ENCODE data around the gene NCR2. TPM values are rescaled to one million over a fixed set of nuclear protein-coding genes. Genes with fewer than 3 reads are reported as not detected.

NCR2 gene
- total RNA-seq, 4 donors from 2014 or later = 0.26 TPM; not detected in 3

DNA sequence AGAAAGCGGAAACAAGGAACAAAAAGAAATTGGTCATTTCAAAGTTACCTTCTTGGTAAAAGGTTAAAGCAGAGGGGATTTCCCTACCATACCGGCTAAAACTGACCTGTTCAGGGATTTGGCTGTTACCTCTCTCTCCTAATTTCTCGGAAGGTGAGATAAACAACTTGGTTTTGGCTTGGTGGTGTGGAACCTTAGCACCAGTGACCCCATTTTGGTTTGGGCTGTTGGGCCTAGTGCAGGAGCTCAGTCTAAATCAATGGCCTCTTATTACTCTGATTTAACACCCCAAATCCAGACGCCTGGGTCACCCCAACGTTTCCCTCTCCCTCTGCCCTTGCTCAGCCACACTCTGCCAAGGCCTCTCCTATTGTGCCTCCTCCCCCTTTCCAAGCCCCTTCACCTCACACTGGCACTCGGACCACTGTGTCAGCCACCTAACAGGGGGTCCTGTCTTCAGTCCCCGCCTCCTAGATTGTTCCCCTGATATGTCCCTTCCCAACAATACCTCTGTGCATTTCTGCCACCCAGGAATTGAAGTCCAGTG is 8.3 kb downstream of the NCR2 start:
- peaks cover 0 to 8% (median 4%) of the 10 kb centered on the region in 3 donors for H3K9me3 ChIP-seq
- no peaks in the 10 kb centered on the region for H3K4me1 ChIP-seq
- H3K4me3 ChIP-seq = no peak overlapping the region
- TF ChIP-seq, protein P1, sequence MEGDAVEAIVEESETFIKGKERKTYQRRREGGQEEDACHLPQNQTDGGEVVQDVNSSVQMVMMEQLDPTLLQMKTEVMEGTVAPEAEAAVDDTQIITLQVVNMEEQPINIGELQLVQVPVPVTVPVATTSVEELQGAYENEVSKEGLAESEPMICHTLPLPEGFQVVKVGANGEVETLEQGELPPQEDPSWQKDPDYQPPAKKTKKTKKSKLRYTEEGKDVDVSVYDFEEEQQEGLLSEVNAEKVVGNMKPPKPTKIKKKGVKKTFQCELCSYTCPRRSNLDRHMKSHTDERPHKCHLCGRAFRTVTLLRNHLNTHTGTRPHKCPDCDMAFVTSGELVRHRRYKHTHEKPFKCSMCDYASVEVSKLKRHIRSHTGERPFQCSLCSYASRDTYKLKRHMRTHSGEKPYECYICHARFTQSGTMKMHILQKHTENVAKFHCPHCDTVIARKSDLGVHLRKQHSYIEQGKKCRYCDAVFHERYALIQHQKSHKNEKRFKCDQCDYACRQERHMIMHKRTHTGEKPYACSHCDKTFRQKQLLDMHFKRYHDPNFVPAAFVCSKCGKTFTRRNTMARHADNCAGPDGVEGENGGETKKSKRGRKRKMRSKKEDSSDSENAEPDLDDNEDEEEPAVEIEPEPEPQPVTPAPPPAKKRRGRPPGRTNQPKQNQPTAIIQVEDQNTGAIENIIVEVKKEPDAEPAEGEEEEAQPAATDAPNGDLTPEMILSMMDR (IDR thresholded peaks at IDR 0.05) = no peak
- no peak for TF ChIP-seq POLR2A (IDR thresholded peaks at IDR 0.05)
- WGBS, 2 donors = 73% methylated on average over 7 of the region's 7 CpGs
- intact Hi-C loops (cut with DNase I) = no loop called here
- peaks cover 0 to 66% (median 0%) of the 10 kb centered on the region in 4 donors for H3K27me3 ChIP-seq
- DNase-seq = no peak
- H3K27ac ChIP-seq = no peak overlapping the region
- no peaks in the 10 kb centered on the region for H3K36me3 ChIP-seq

DNA sequence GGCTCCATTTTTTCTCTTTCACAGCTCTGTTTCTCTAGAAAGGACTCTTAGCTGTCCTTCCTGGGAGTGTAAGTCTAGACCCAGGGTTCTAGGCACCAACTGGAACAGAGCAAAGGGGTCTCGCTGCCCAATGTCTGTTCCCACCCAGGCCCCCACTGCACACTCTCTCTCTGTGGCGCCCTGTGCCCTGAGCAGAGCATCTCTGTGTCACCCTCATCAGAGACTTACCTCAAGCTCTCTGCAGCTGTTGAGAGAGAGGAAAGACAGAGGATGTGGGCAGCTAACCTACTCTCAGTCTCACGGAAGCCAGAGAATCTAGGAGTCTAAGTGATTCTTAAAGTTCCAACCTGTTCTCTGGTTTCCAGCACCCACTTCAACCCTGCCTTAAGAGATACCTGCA is 9.5 kb downstream of the NCR2 start:
- Histone ChIP-seq H3K36me3 (no peaks in the 10 kb centered on the region), H3K9me3 (peaks cover 0 to 8% (median 4%) of the 10 kb centered on the region in 3 donors), H3K4me1 (no peaks in the 10 kb centered on the region), H3K27ac (no peak overlapping the region), H3K27me3 (peaks cover 0 to 67% (median 0%) of the 10 kb centered on the region in 4 donors), H3K4me3 (no peak overlapping the region)
- DNase-seq = no peak
- TF ChIP-seq POLR2A (IDR thresholded peaks at IDR 0.05) = no peak
- intact Hi-C loops (cut with DNase I) = no loop called here
- 50 to 66% methylated on average over 3 of the region's 3 CpGs for WGBS, 2 donors

DNA sequence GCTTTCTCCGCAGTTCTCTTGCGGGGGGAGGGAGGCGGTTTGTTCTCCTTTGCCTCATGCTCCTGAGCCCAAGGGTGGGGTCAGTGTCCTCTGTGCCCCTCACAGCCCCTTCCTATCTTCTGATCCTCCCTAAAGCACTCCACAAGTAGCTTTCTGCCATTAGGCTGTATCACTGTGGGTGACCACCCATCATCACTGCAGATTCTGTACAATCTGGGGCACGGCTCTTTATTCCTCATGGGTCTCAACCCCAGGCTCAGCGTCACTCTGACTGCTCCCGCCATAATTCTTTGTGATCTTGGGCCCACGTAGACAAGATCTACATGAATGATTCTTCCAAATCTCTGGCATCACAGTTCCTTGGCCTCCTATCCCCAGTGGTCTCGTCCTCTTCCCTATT is 10.5 kb downstream of the NCR2 start:
- H3K4me3 ChIP-seq = no peak overlapping the region
- TF ChIP-seq, protein P1 (IDR thresholded peaks at IDR 0.05) = no peak
- TF ChIP-seq POLR2A (IDR thresholded peaks at IDR 0.05) = no peak
- no peak overlapping the region for H3K27ac ChIP-seq
- H3K4me1 ChIP-seq = no peaks in the 10 kb centered on the region
- DNase-seq = no peak
- intact Hi-C loops (cut with DNase I) = no loop called here
- 81 to 84% methylated on average over 5 to 8 of the region's 8 CpGs for WGBS, 2 donors
- peaks cover 0 to 8% (median 4%) of the 10 kb centered on the region in 3 donors for H3K9me3 ChIP-seq
- H3K36me3 ChIP-seq = no peaks in the 10 kb centered on the region
- peaks cover 0 to 73% (median 0%) of the 10 kb centered on the region in 4 donors for H3K27me3 ChIP-seq

DNA sequence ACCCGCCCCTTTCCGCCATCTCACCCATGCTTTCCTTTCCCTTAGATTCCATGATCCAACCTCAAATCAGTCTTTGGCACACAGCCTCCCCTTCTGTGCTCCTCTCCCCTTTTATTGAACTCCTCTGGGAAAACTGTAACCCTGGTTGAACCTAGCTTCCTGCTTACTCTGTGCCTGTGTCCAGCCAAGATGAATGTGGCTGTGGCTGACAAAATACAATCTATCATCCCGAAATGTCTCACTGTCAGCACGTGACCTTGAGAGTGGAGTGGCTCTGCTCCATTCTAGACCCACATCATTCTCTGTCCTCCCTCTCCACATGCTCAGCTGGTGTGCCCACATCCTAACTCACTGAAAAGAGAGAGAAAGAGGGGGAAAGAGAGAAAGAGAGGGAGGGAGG is 11.0 kb downstream of the NCR2 start:
- no peaks in the 10 kb centered on the region for H3K4me1 ChIP-seq
- H3K4me3 ChIP-seq = no peak overlapping the region
- TF ChIP-seq, protein P1 (IDR thresholded peaks at IDR 0.05) = no peak
- no peak for TF ChIP-seq POLR2A (IDR thresholded peaks at IDR 0.05)
- H3K9me3 ChIP-seq = peaks cover 0 to 8% (median 4%) of the 10 kb centered on the region in 3 donors
- H3K36me3 ChIP-seq = no peaks in the 10 kb centered on the region
- peaks cover 0 to 73% (median 0%) of the 10 kb centered on the region in 4 donors for H3K27me3 ChIP-seq
- H3K27ac ChIP-seq = no peak overlapping the region
- no peak for DNase-seq
- intact Hi-C loops (cut with DNase I) = no loop called here
- 65 to 72% methylated on average over 4 of the region's 4 CpGs for WGBS, 2 donors

DNA sequence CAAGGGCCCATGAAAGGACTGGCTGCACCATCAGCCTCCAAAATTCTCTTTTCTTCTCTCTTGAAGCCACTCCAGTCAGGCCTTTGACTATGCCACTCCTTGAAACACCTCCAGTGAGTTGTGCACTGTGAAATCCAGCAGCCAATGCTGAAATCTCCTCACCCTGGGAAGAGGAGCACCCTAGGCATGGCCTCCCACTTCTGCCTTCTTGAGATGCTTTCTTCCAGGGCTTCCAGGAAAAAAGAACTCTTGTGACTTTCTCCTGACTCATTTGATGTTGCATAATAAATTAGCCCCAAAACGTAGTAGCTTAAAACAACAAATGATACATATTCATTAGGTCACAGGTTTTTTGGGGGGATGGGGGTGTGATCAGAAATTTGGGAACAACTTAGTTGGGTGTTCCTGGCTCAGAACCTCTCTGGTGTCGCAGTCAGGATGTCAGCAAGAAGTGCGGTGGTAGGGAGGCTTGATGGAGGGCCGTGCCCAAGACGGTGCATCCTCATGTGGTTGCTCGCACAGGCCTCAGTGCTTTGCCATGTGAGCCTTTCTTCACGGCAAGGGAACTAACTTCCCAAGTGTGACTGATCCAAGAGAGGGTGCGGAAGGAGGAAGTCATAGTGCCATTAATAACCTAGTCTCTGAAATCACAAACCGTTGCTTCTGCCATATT is 12.1 kb downstream of the NCR2 start:
- H3K4me3 ChIP-seq = no peak overlapping the region
- H3K36me3 ChIP-seq = no peaks in the 10 kb centered on the region
- WGBS, 2 donors = 76 to 77% methylated on average over 9 of the region's 9 CpGs
- H3K4me1 ChIP-seq = no peaks in the 10 kb centered on the region
- H3K27ac ChIP-seq = no peak overlapping the region
- intact Hi-C loops (cut with DNase I) = no loop called here
- peaks cover 0 to 8% (median 4%) of the 10 kb centered on the region in 3 donors for H3K9me3 ChIP-seq
- H3K27me3 ChIP-seq = peaks cover 0 to 70% (median 0%) of the 10 kb centered on the region in 4 donors
- no peak for DNase-seq
- no peak for TF ChIP-seq POLR2A (IDR thresholded peaks at IDR 0.05)
- TF ChIP-seq, protein P1 (IDR thresholded peaks at IDR 0.05) = no peak

Measured in esophagus squamous epithelium (tissue), 5 donors.